A673 (cell line): Measurements from ENCODE around the gene VDAC1. TPM values are rescaled to one million over a fixed set of nuclear protein-coding genes. Genes with fewer than 3 reads are reported as not detected.

ENCODE experiments used
- BruUV-seq: library from RNA; stranded (reverse); fragments of 400-500 nt; replicated peaks from 2 replicates; lab custom pipeline; 2021; lab: Mats Ljungman, UMichigan
- CTCF ChIA-PET: fragments of 300-600 bp; sonication (Branson Sonifier 250); formaldehyde crosslinking; loops from one replicate; lab custom pipeline; 2022; ENCODE audit warnings: antibody characterized with exemption; lab: Charles Lee
- POLR2A ChIA-PET: fragments of 300-600 bp; sonication (Branson Sonifier 250); formaldehyde crosslinking; loops from one replicate; lab custom pipeline; 2022; ENCODE audit warnings: antibody characterized with exemption; ENCODE audit not compliant: low non-redundant PET; lab: Charles Lee
- DNase-seq: peaks from one replicate; pipeline ENCODE4 v3.0.0-alpha.2; 2015; ENCODE audit warnings: low spot score
- H3K27ac ChIP-seq: fragments of 200-600 bp; sonication (generic); 2 replicates; pipeline ENCODE4 v1.5.1; 2016; ENCODE audit warnings: mixed run types, low read depth, mild to moderate bottlenecking, mixed read lengths, antibody characterized with exemption, low read length; ENCODE audit not compliant: poor library complexity, severe bottlenecking
- H3K27me3 ChIP-seq: fragments of 200-600 bp; sonication (generic); replicated peaks from 2 replicates; pipeline ENCODE4 v1.6.1; 2017; ENCODE audit warnings: mixed run types, low read depth, mild to moderate bottlenecking, mixed read lengths, antibody characterized with exemption, low read length; ENCODE audit not compliant: insufficient read depth, poor library complexity
- H3K36me3 ChIP-seq: fragments of 200-600 bp; sonication (generic); 2 replicates; pipeline ENCODE4 v1.6.1; 2016; ENCODE audit warnings: mixed run types, mild to moderate bottlenecking, mixed read lengths, antibody characterized with exemption, low read length; ENCODE audit not compliant: insufficient read depth, poor library complexity, severe bottlenecking
- H3K4me1 ChIP-seq: fragments of 200-600 bp; sonication (generic); 2 replicates; pipeline ENCODE4 v1.6.1; 2017; ENCODE audit warnings: mixed run types, mild to moderate bottlenecking, mixed read lengths, antibody characterized with exemption, low read length; ENCODE audit not compliant: insufficient read depth, poor library complexity, severe bottlenecking
- H3K4me3 ChIP-seq: fragments of 200-600 bp; sonication (generic); 2 replicates; pipeline ENCODE4 v1.5.1; 2016; ENCODE audit warnings: low read depth, mixed run types, mild to moderate bottlenecking, mixed read lengths, low read length; ENCODE audit not compliant: poor library complexity, severe bottlenecking
- H3K9me3 ChIP-seq: fragments of 200-600 bp; sonication (generic); 2 replicates; pipeline ENCODE4 v1.6.1; 2016; ENCODE audit warnings: mixed run types, low read depth, mild to moderate bottlenecking, mixed read lengths, antibody characterized with exemption, low read length; ENCODE audit not compliant: poor library complexity, severe bottlenecking
- CTCF ChIP-seq: fragments of 300-800, 200-600 bp; sonication (generic); conservative IDR thresholded peaks from 2 replicates; pipeline ENCODE4 v1.5.1; 2017; ENCODE audit warnings: low read depth, mild to moderate bottlenecking, antibody characterized with exemption, low read length, moderate library complexity, mixed read lengths
- EZH2 ChIP-seq: fragments of 200-600 bp; sonication (generic); IDR thresholded peaks from 2 replicates; pipeline ENCODE4 v1.6.1; 2017; ENCODE audit warnings: borderline replicate concordance, low read depth, mild to moderate bottlenecking, mixed read lengths, antibody characterized with exemption, low read length; ENCODE audit not compliant: poor library complexity, severe bottlenecking
- intact Hi-C: fragments of 100-400 bp; cut with micrococcal nuclease; formaldehyde crosslinking; loops from one replicate; pipeline ENCODE4 v1.10.0; 2022; ENCODE audit not compliant: unreplicated experiment
- total RNA-seq: library from RNA; stranded (reverse); gene quantifications from 2 replicates; pipeline ENCODE4 v1.2.3, GENCODE V29; 2021

VDAC1 gene
- total RNA-seq, 1 experiment from 2014 or later = 367 TPM

- Histone ChIP-seq H3K4me3 (peak overlapping the region; percentile 87), H3K4me1 (peaks cover 11% of the 10 kb centered on the region), H3K27ac (peak overlapping the region; percentile 92), H3K36me3 (peaks cover 10% of the 10 kb centered on the region), H3K9me3 (no peaks in the 10 kb centered on the region), H3K27me3 (no peaks in the 10 kb centered on the region)
- POLR2A ChIA-PET = no interaction called here
- BruUV-seq = no TSS peak
- CTCF ChIA-PET = no interaction called here
- TF ChIP-seq CTCF (no peak), EZH2 (no peak)
- intact Hi-C loops = no loop called here
- DNase-seq = peak; percentile 15
Observed at GRCh38 chr5:133967698-133968203, 37.0 kb downstream of the VDAC1 start.

- peak overlapping the region; percentile 92 for H3K27ac ChIP-seq
- peaks cover 16% of the 10 kb centered on the region for H3K4me1 ChIP-seq
- no peaks in the 10 kb centered on the region for H3K9me3 ChIP-seq
- intact Hi-C loops = no loop called here
- TF ChIP-seq EZH2 = no peak
- TF ChIP-seq CTCF = no peak
- peak overlapping the region; percentile 87 for H3K4me3 ChIP-seq
- BruUV-seq = TSS peak; percentile 15
- H3K36me3 ChIP-seq = peaks cover 10% of the 10 kb centered on the region
- DNase-seq = no peak
- H3K27me3 ChIP-seq = no peaks in the 10 kb centered on the region
- CTCF ChIA-PET = no interaction called here
- POLR2A ChIA-PET = no interaction called here
Observed at GRCh38 chr5:133967124-133967523, 37.7 kb downstream of the VDAC1 start.

- CTCF ChIA-PET = no interaction called here
Observed at GRCh38 chr5:133966090-133966489, 38.7 kb downstream of the VDAC1 start.

More at GRCh38 chr5:133966090-133966489, 38.7 kb downstream of the VDAC1 start:
- intact Hi-C loops = no loop called here
- TF ChIP-seq EZH2 (no peak), CTCF (no peak)
- POLR2A ChIA-PET = no interaction called here
- peaks cover 10% of the 10 kb centered on the region for H3K36me3 ChIP-seq
- H3K27ac ChIP-seq = no peak overlapping the region
- BruUV-seq = no TSS peak
- peaks cover 16% of the 10 kb centered on the region for H3K4me1 ChIP-seq
- H3K4me3 ChIP-seq = no peak overlapping the region
- DNase-seq = no peak
- H3K9me3 ChIP-seq = no peaks in the 10 kb centered on the region
- no peaks in the 10 kb centered on the region for H3K27me3 ChIP-seq
